ENCODE results near the gene RPL7L1.

Gene RPL7L1

GRCh38 chr6:42877695-42878094 lies 1.7 kb upstream of the RPL7L1 start:
- TF ChIP-seq SIN3A (IDR thresholded peaks at IDR 0.05; ENCODE audit: borderline replicate concordance, insufficient read depth, low read length) = no peak

DNA sequence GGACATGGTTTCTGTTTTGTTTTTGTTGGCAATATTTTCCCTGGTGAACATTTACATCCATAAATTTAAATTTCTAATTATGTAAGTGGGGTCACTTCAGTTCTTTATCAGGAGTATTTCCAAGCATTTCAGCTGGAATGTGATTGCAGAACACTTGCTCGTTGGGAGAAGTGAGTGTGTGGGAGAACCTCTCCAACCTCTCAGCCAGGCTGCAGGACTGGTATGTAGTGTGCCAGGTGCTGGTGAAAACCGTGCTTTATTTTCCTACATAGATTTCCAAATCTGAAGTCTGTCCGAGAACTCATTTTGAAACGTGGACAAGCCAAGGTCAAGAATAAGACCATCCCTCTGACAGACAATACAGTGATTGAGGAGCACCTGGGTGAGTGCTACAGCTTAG lies 6.3 kb downstream of the RPL7L1 start:
- TF ChIP-seq TAF1 (IDR thresholded peaks at IDR 0.05; ENCODE audit: borderline replicate concordance, insufficient read depth, low read length) (no peak), REST (IDR thresholded peaks at IDR 0.05; ENCODE audit: insufficient read depth in 1 of 2, low read depth in 2 of 2, low read length in 2 of 2) (no peak), POLR2AphosphoS5 (IDR thresholded peaks at IDR 0.05; ENCODE audit: low read depth, low read length) (no peak), FOXP2 (optimal IDR thresholded peaks at IDR 0.05; ENCODE audit: borderline replicate concordance, extremely low read depth, extremely low read length, insufficient read depth) (no peak), SIN3A (IDR thresholded peaks at IDR 0.05; ENCODE audit: borderline replicate concordance, insufficient read depth, low read length) (no peak)

- no peak for TF ChIP-seq POLR2AphosphoS5 (IDR thresholded peaks at IDR 0.05; ENCODE audit: low read depth, low read length)
- TF ChIP-seq TAF1 (IDR thresholded peaks at IDR 0.05; ENCODE audit: borderline replicate concordance, insufficient read depth, low read length) = no peak
- no peak for TF ChIP-seq FOXP2 (optimal IDR thresholded peaks at IDR 0.05; ENCODE audit: borderline replicate concordance, extremely low read depth, extremely low read length, insufficient read depth)
- no peak for TF ChIP-seq REST (IDR thresholded peaks at IDR 0.05; ENCODE audit: insufficient read depth in 1 of 2, low read depth in 2 of 2, low read length in 2 of 2)
- TF ChIP-seq SIN3A (IDR thresholded peaks at IDR 0.05; ENCODE audit: borderline replicate concordance, insufficient read depth, low read length) = no peak
These were observed 10.4 kb downstream of the RPL7L1 start for GRCh38 chr6:42889815-42890214.

DNA sequence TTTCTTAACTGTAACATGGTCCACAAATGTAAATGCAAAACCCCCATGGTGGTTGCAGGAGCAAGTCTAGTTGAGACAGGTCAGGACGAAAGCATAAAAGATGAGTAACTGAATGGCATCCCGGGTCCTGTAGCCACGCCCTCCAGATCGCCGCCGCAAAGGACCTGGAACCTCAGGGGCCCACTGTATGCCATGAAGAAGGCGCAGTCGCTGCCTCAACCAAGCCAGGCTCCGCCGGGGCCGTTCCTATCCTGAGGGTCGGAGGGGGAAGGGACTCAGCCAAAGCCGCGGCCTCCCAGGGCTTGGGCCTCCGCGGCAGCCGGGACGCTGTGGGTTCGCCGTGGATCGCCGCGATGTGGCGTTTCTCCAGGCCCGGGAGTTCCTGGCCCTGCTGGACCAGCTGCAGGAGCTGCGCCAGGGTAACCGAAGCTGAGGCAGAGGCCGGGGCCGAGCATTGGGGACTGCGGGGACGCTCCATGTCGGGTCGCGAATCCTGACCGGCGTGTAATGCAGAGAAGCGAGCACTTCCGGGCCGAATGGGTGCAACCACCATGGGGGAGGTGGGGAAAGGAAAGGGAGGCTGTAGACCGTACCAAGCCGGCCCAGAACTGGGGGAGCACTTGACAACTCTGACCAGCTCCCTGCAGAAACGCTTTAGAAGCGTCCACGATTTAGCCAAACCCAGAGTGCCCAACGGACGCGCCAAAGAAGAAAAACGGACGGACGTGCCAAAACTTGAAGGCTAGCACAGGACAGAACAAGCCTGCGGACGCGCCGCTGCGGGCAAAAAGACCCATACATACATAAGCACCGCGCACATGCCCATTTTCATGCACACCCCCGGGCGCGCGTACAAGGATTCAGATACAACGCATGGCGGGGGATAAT lies 11.1 kb downstream of the RPL7L1 start:
- TF ChIP-seq FOXP2 (optimal IDR thresholded peaks at IDR 0.05; ENCODE audit: borderline replicate concordance, extremely low read depth, extremely low read length, insufficient read depth) (peak; percentile 92), REST (IDR thresholded peaks at IDR 0.05; ENCODE audit: insufficient read depth in 1 of 2, low read depth in 2 of 2, low read length in 2 of 2) (no peak), SIN3A (IDR thresholded peaks at IDR 0.05; ENCODE audit: borderline replicate concordance, insufficient read depth, low read length) (peak; percentile 67; the same call in 1 of the 2 replicates), TAF1 (IDR thresholded peaks at IDR 0.05; ENCODE audit: borderline replicate concordance, insufficient read depth, low read length) (peak; percentile 94), POLR2AphosphoS5 (IDR thresholded peaks at IDR 0.05; ENCODE audit: low read depth, low read length) (peak; percentile 99)

DNA sequence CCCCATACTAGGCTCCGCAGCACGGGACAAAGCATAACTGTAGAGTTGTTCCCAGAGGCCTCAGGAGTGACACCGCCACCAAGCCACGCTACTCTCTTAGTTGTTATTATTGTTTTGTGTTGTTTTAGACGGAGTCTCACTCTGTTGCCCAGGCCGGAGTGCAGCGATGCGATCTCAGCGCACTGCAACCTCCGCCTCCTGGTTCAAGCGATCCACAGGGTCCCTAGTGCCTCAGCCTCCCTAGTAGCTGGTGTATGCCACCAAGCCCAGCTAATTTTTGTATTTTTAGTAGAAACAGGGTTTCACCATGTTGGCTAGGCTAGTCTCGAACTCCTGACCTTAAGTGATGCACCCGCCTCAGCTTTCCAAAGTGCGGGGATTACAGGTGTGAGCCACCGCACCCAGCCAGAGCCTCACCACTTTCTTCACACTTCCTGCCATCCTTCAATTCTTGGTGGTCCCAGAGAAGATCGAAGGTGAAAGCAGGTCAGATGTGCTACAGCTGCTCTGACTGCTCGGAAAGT lies 11.8 kb downstream of the RPL7L1 start:
- TF ChIP-seq POLR2AphosphoS5 (IDR thresholded peaks at IDR 0.05; ENCODE audit: low read depth, low read length) (no peak), FOXP2 (optimal IDR thresholded peaks at IDR 0.05; ENCODE audit: borderline replicate concordance, extremely low read depth, extremely low read length, insufficient read depth) (no peak), TAF1 (IDR thresholded peaks at IDR 0.05; ENCODE audit: borderline replicate concordance, insufficient read depth, low read length) (no peak), SIN3A (IDR thresholded peaks at IDR 0.05; ENCODE audit: borderline replicate concordance, insufficient read depth, low read length) (no peak), REST (IDR thresholded peaks at IDR 0.05; ENCODE audit: insufficient read depth in 1 of 2, low read depth in 2 of 2, low read length in 2 of 2) (no peak)

Measured in PFSK-1 (cell line).